ENCODE measurements around the gene USP24. TPM values are rescaled to one million over a fixed set of nuclear protein-coding genes. Genes with fewer than 3 reads are reported as not detected.

The USP24 gene
- total RNA-seq, 1 experiment from 2014 or later: 40.9 TPM

- TF ChIP-seq CTCF (IDR thresholded peaks at IDR 0.05): no peak
- TF ChIP-seq, protein P1, sequence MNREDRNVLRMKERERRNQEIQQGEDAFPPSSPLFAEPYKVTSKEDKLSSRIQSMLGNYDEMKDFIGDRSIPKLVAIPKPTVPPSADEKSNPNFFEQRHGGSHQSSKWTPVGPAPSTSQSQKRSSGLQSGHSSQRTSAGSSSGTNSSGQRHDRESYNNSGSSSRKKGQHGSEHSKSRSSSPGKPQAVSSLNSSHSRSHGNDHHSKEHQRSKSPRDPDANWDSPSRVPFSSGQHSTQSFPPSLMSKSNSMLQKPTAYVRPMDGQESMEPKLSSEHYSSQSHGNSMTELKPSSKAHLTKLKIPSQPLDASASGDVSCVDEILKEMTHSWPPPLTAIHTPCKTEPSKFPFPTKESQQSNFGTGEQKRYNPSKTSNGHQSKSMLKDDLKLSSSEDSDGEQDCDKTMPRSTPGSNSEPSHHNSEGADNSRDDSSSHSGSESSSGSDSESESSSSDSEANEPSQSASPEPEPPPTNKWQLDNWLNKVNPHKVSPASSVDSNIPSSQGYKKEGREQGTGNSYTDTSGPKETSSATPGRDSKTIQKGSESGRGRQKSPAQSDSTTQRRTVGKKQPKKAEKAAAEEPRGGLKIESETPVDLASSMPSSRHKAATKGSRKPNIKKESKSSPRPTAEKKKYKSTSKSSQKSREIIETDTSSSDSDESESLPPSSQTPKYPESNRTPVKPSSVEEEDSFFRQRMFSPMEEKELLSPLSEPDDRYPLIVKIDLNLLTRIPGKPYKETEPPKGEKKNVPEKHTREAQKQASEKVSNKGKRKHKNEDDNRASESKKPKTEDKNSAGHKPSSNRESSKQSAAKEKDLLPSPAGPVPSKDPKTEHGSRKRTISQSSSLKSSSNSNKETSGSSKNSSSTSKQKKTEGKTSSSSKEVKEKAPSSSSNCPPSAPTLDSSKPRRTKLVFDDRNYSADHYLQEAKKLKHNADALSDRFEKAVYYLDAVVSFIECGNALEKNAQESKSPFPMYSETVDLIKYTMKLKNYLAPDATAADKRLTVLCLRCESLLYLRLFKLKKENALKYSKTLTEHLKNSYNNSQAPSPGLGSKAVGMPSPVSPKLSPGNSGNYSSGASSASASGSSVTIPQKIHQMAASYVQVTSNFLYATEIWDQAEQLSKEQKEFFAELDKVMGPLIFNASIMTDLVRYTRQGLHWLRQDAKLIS (CRISPR knock-in tag; IDR thresholded peaks at IDR 0.05; ENCODE audit: borderline replicate concordance): no peak
- no peak for TF ChIP-seq ZNF317 (CRISPR knock-in tag; IDR thresholded peaks at IDR 0.05; ENCODE audit: borderline replicate concordance, low read depth)
Observed at GRCh38 chr1:55054396-55054795, 160.8 kb downstream of the USP24 start (continued).

- no peaks in the 10 kb centered on the region for H3K4me1 Mint-ChIP-seq
- peaks cover 28% of the 10 kb centered on the region for H3K36me3 Mint-ChIP-seq
- ChIA-PET CTCF (interaction anchor here (2.7 kb wide), 1 partner anchor 31 kb away, joined by 10 read pairs; no protein-coding TSS in a partner anchor), POLR2A (no interaction called here)
- TF ChIP-seq CBFB (CRISPR knock-in tag; IDR thresholded peaks at IDR 0.05; ENCODE audit: low read depth): no peak
- TF ChIP-seq NFE2L1 (CRISPR knock-in tag; IDR thresholded peaks at IDR 0.05): no peak
- TF ChIP-seq SOX15 (CRISPR knock-in tag; IDR thresholded peaks at IDR 0.05): no peak
- no peaks in the 10 kb centered on the region for H3K27me3 Mint-ChIP-seq (ENCODE audit: low read depth)
- H3K4me3 Mint-ChIP-seq: no peak overlapping the region
- no peaks in the 10 kb centered on the region for H3K9me3 Mint-ChIP-seq
- H3K27ac Mint-ChIP-seq: no peak overlapping the region
- ATAC-seq (no peak), DNase-seq (ENCODE audit: low spot score) (no peak)
Observed at GRCh38 chr1:55053265-55053954, 161.8 kb downstream of the USP24 start.

GRCh38 chr1:55052221-55053142 is 162.7 kb downstream of the USP24 start:
- ATAC-seq (no peak), DNase-seq (ENCODE audit: low spot score) (no peak)
- H3K4me3 Mint-ChIP-seq: no peak overlapping the region
- H3K4me1 Mint-ChIP-seq: no peaks in the 10 kb centered on the region
- H3K9me3 Mint-ChIP-seq: no peaks in the 10 kb centered on the region
- POLR2A ChIA-PET: no interaction called here
- H3K36me3 Mint-ChIP-seq: peaks cover 23% of the 10 kb centered on the region
- no peak overlapping the region for H3K27ac Mint-ChIP-seq
- CTCF ChIA-PET: interaction anchor here (2.7 kb wide), 1 partner anchor 30 kb away, joined by 10 read pairs; no protein-coding TSS in a partner anchor
- H3K27me3 Mint-ChIP-seq (ENCODE audit: low read depth): no peaks in the 10 kb centered on the region
- TF ChIP-seq ZSCAN18 (CRISPR knock-in tag; IDR thresholded peaks at IDR 0.05) (no peak), ATF6 (CRISPR knock-in tag; IDR thresholded peaks at IDR 0.05) (no peak), ZNF317 (CRISPR knock-in tag; IDR thresholded peaks at IDR 0.05; ENCODE audit: borderline replicate concordance, low read depth) (no peak), NFATC4 (CRISPR knock-in tag; IDR thresholded peaks at IDR 0.05) (no peak), FOXP4 (CRISPR knock-in tag; IDR thresholded peaks at IDR 0.05) (no peak), JUN (CRISPR knock-in tag; IDR thresholded peaks at IDR 0.05) (no peak), IRF2 (CRISPR knock-in tag; IDR thresholded peaks at IDR 0.05; ENCODE audit: borderline replicate concordance, low read depth) (no peak), AR (CRISPR knock-in tag; IDR thresholded peaks at IDR 0.05) (no peak), ZNF423 (CRISPR knock-in tag; IDR thresholded peaks at IDR 0.05) (no peak)
- TF ChIP-seq, protein P2, sequence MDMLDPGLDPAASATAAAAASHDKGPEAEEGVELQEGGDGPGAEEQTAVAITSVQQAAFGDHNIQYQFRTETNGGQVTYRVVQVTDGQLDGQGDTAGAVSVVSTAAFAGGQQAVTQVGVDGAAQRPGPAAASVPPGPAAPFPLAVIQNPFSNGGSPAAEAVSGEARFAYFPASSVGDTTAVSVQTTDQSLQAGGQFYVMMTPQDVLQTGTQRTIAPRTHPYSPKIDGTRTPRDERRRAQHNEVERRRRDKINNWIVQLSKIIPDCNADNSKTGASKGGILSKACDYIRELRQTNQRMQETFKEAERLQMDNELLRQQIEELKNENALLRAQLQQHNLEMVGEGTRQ (CRISPR knock-in tag; IDR thresholded peaks at IDR 0.05): no peak
